ENCODE data around the gene TIMMDC1. TPM values are rescaled to one million over a fixed set of nuclear protein-coding genes. Genes with fewer than 3 reads are reported as not detected.

TIMMDC1 gene
- total and polyA plus RNA-seq, 2 of the 4 experiments (the other 2 are of a cell fraction), result 52.5 to 56.6 TPM

- Histone ChIP-seq H2BK5ac (ENCODE audit: low read depth, low read length, poor library complexity, severe bottlenecking) (no peak overlapping the region), H3K56ac (ENCODE audit: extremely low read depth, insufficient read depth, low read length) (no peak overlapping the region), H3K4me1 (ENCODE audit: control insufficient read depth, insufficient read depth, low read length) (no peaks in the 10 kb centered on the region), H2BK20ac (ENCODE audit: low read depth, low read length) (no peak overlapping the region), H3K27me3 (ENCODE audit: control insufficient read depth, insufficient read depth, low read length) (no peaks in the 10 kb centered on the region; the same call in 1 of the 2 replicates), H3K4me2 (ENCODE audit: low read depth, low read length) (no peak overlapping the region), H4K8ac (ENCODE audit: low read depth in 2 of 2, low read length in 2 of 2) (no peak overlapping the region), H3K9ac (ENCODE audit: low read depth, low read length) (no peak overlapping the region), H4K5ac (ENCODE audit: low read depth, low read length) (no peak overlapping the region), H4K91ac (ENCODE audit: insufficient read depth, low read depth, low read length) (no peak overlapping the region), H3K9me3 (ENCODE audit: control insufficient read depth, insufficient read depth, low read length) (no peaks in the 10 kb centered on the region), H3K79me1 (ENCODE audit: low read depth in 1 of 2, low read length in 2 of 2) (no peaks in the 10 kb centered on the region), H3K36me3 (ENCODE audit: control insufficient read depth, insufficient read depth, low read length) (no peaks in the 10 kb centered on the region), H3K14ac (replicated peaks; ENCODE audit: low read depth, low read length) (no peak overlapping the region), H2BK15ac (ENCODE audit: low read depth, low read length) (no peak overlapping the region), H3K23ac (ENCODE audit: low read depth, low read length) (no peak overlapping the region), H3K9me1 (ENCODE audit: insufficient read depth, low read length) (no peaks in the 10 kb centered on the region), H3K27ac (ENCODE audit: insufficient read depth, low read length) (no peak overlapping the region), H2AK5ac (ENCODE audit: low read depth, low read length) (no peak overlapping the region), H4K20me1 (ENCODE audit: insufficient read depth, low read length) (no peaks in the 10 kb centered on the region), H3K4me3 (ENCODE audit: insufficient read depth, low read depth, low read length) (no peak overlapping the region), H2BK120ac (ENCODE audit: low read depth, low read length) (no peak overlapping the region), H2AFZ (replicated peaks; ENCODE audit: low read length, poor library complexity) (no peak overlapping the region), H3K4ac (ENCODE audit: low read depth, low read length) (no peak overlapping the region), H3K18ac (ENCODE audit: low read depth, low read length) (no peak overlapping the region), H2AK9ac (replicated peaks; ENCODE audit: low read depth, low read length, poor library complexity) (no peak overlapping the region)
- in situ Hi-C loops (cut with MboI; ENCODE audit: low sequenced_read_pairs) (no loop called here), intact Hi-C loops (cut with micrococcal nuclease) (no loop called here), dilution Hi-C loops (cut with HindIII; ENCODE audit: low sequenced_read_pairs, unreplicated experiment) (no loop called here)
- no TSS peak for BruUV-seq (replicated peaks)
- POLR2A ChIA-PET (ENCODE audit: unreplicated experiment), result no interaction called here
- DNase-seq, result no peak
- no peak for ATAC-seq (ENCODE audit: low read depth)
- CTCF ChIA-PET, result no interaction called here
- no peak for TF ChIP-seq POLR2A (IDR thresholded peaks at IDR 0.05; ENCODE audit: low read depth, low read length)
- no peak for TF ChIP-seq RFX5 (IDR thresholded peaks at IDR 0.05; ENCODE audit: low read depth, low read length)
- TF ChIP-seq CTCF (conservative IDR thresholded peaks at IDR 0.05; ENCODE audit: low read depth, low read length), result no peak
- no peak for TF ChIP-seq MAFK (IDR thresholded peaks at IDR 0.05; ENCODE audit: low read depth, low read length)
- no peak for TF ChIP-seq ELK1 (IDR thresholded peaks at IDR 0.05; ENCODE audit: borderline replicate concordance, low read depth, low read length)
- no peak for TF ChIP-seq BHLHE40 (IDR thresholded peaks at IDR 0.05; ENCODE audit: low read depth, low read length)
- no peak for TF ChIP-seq USF2 (IDR thresholded peaks at IDR 0.05; ENCODE audit: low read depth, low read length)
- TF ChIP-seq CHD1 (IDR thresholded peaks at IDR 0.05; ENCODE audit: low read depth, low read length), result no peak
- no peak for TF ChIP-seq MAZ (IDR thresholded peaks at IDR 0.05; ENCODE audit: borderline replicate concordance, low read depth, low read length)
- no peak for TF ChIP-seq RCOR1 (IDR thresholded peaks at IDR 0.05; ENCODE audit: insufficient replicate concordance, low read length)
- no peak for TF ChIP-seq SMC3 (IDR thresholded peaks at IDR 0.05; ENCODE audit: low read depth, low read length)
- TF ChIP-seq RAD21 (IDR thresholded peaks at IDR 0.05; ENCODE audit: low read length), result no peak
- no peak for TF ChIP-seq MXI1 (IDR thresholded peaks at IDR 0.05; ENCODE audit: borderline replicate concordance, low read depth, low read length)
- no peak for TF ChIP-seq CEBPB (IDR thresholded peaks at IDR 0.05; ENCODE audit: low read depth, low read length)
- no peak for TF ChIP-seq NFE2L2 (IDR thresholded peaks at IDR 0.05; ENCODE audit: low read depth, low read length)
- TF ChIP-seq FOS (IDR thresholded peaks at IDR 0.05; ENCODE audit: low read depth, low read length), result no peak
- WGBS, 2 experiments (ENCODE audit: extremely low coverage in 2 of 2, insufficient read length in 1 of 2), result no CpG with 5 or more reads among the region's 2 CpGs
These were observed 43.9 kb downstream of the TIMMDC1 start for GRCh38 chr3:119542168-119542767.

All from IMR-90 (cell line).